GM18526 (cell line): ENCODE data around the gene ATXN1L.

Experiments
- POLR2A ChIP-seq: IDR thresholded peaks from 3 replicates; pipeline ENCODE4 v1.6.1; 2011; ENCODE audit not compliant: insufficient read length; ENCODE audit errors: extremely low read depth

ATXN1L gene, protein sequence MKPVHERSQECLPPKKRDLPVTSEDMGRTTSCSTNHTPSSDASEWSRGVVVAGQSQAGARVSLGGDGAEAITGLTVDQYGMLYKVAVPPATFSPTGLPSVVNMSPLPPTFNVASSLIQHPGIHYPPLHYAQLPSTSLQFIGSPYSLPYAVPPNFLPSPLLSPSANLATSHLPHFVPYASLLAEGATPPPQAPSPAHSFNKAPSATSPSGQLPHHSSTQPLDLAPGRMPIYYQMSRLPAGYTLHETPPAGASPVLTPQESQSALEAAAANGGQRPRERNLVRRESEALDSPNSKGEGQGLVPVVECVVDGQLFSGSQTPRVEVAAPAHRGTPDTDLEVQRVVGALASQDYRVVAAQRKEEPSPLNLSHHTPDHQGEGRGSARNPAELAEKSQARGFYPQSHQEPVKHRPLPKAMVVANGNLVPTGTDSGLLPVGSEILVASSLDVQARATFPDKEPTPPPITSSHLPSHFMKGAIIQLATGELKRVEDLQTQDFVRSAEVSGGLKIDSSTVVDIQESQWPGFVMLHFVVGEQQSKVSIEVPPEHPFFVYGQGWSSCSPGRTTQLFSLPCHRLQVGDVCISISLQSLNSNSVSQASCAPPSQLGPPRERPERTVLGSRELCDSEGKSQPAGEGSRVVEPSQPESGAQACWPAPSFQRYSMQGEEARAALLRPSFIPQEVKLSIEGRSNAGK

DNA sequence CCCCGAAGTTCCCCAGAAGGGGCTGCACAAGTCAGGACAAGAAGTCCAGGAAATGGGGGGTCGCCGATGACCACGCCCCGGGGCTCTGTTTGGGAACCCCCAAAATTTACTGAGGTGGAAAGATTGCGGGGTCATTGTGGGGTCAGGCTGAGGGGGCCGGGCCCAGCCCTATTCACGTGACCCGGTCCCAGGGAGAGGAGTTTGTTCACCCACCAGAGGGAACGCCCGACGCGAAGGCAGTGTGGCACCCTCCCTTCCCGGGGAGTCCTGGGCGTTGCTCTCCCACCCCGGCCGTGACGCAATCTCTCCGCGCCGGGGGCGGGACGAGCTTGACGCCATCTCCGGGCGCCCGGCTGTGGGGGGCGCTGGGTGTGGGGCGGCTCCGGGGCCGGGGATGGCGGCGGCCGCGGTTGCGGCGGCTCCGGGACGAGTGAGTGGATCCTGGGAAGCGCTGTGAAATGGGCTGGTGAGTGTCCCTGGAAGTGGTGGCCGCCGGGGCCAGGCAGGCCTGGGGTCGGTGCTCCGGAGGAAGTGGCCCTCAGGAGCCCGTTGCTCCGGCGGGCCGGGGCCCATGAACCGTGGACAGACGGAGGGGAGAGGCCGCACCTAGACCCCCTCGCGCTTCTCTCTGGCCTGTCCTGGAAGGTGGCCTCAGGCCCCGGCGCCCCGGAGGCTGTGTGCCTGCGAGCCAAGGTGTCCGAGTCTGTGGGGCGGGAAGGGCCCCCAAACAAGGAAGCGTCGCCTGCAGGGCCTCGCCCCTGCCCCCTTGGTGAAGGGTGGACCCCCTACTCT lies at the start of gene ATXN1L:
TSS of gene ATXN1L (plus strand) at position 338 of the 792 bp plus-strand sequence. CDS start 3,765 bp downstream, outside the sequence.
- peak; percentile 74 for TF ChIP-seq POLR2A

DNA sequence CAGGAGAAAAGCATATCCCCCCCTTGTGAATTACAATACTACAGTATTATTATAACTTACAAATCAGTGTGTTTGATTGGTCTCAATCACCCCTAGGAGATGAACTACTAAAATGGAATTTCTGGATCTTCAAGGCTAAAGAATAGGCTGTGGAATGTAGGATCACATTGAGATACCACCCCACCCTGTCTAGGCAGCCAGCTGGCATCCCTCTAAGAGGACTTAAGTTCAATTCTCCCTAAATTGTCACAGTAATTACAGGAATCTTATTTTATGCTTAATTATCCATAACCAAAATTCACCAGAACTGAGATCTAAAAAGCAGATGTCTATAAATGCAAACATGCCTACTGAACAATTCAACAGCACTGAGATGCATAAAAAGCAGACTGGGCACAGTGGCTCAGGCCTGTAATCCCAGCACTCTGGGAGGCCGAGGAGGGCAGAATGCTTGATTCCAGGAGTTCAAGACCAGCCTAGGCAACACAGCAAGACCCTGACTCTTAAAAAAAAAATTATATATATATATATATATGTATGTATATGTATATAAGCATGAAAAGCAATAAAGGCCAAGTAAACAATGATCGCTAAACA lies 49.2 kb upstream of the ATXN1L start:
- TF ChIP-seq POLR2A, result no peak

DNA sequence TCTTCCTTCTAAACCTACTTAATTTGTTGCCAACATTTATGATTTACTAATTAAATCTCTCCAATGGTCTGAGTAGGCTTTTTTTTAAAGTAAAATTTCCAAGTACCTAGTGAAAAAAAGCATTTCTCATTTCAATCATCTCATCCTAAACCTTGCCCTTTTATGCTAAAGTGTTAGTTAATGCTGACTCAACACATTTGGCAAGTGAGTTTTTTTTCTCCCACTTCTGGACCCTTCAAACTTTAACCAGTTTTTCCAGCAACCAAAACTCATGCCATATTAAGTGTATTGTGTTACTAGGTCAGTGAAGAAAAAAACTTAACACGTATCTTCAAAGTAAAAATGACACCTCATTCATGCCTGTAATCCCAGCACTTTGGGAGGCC lies 42.5 kb upstream of the ATXN1L start:
- no peak for TF ChIP-seq POLR2A

DNA sequence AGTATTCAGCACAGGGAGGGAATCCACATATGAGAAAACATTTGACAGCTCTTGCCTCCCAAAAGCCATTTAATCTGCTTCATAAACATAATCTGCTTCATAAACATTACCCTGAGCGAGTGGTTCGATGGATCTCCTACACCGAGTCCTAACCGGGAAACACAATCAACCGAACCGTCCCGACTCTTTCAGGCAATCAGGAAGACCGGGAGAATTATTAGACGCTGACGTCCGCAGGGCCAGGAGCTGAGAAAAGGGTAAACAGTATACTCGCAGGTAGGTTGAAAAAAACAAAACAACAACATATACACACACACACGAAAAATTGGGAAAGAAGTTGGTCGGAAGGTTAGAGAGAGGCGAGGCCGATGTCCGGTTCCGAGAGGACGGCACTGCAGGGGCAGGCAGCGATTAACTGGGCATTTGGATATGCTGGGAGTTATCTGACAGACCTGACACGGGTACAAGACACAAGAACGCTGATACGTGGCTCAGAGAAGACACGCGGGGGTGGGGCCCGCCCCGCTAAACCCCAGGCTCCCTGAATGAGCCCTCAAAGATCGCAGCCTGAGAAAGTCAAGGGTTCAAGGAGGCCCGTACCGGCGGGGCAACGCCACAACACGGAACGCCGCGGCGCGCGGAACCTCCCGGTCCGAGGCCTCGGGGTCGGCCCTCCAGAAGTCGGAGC lies 37.7 kb upstream of the ATXN1L start:
- no peak for TF ChIP-seq POLR2A

DNA sequence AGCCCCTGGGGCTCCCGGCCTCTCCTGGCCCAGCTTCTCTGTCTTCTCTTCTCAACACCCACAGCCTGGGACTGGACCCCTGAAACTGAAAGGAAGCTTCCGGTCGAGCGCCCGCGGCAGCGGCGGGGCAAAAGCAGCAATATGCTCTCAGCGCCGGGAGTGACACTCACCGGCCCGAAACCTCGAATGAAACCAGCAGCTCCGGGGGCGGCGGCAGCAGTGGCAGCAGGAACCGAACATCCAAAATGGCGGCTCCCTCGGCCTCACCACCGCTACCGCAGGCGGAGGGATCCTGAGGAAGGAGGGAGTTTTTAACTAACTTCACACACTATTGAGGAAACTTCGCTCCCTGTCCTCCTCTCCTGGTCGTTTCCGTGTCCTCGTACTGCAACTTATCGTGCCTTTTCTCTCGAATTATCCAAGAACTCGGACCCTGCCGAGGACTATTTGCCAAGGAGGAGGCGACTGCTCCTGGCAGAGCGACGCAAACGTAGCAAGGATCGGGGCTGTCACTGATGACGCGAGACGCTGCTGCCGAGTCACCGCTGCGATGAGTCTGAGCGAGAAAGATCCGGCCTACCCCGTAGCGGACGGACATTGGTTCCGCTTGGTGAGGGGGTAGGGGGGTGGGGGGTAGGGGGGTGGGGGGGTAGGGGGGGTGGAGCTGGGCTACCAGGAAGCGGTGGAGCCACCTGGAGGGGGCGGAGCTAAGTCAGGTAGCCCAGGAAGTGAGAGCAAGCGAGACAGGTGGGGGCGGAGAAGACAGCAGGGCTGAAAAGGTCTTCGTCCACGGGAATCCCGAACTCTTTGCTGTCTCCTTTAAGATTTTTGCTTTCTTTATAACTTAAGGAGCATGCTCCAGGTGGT lies 37.0 kb upstream of the ATXN1L start, which contains the start of gene AP1G1:
TSS of gene AP1G1 (minus strand) at position 242 of the 867 bp plus-strand sequence. CDS start 19,355 bp downstream, outside the sequence.
- peak; percentile 87 for TF ChIP-seq POLR2A

DNA sequence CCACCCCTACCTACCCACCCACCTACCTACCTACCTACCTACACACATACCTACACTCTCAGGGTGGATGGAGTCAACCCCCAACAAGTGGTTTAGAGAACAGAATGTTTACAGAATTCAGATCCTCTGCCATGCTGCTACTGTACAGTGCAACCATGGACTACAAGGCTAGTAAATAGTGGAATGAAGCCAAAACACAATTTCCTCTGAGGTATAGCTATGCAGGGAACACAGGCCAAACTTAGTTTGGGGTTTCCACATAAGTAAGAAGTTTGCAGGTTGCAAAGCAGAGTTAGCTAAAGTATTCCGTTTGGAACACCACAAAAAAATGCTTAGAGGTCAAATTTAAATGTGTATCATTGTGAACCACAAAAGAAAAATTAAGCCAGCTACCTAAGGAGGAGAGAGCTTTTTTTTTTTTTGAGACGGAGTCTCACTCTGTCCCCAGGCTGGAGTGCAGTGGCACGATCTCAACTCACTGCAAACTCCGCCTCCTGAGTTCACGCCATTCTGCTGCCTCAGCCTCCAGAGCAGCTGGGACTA lies 34.4 kb upstream of the ATXN1L start:
- no peak for TF ChIP-seq POLR2A

DNA sequence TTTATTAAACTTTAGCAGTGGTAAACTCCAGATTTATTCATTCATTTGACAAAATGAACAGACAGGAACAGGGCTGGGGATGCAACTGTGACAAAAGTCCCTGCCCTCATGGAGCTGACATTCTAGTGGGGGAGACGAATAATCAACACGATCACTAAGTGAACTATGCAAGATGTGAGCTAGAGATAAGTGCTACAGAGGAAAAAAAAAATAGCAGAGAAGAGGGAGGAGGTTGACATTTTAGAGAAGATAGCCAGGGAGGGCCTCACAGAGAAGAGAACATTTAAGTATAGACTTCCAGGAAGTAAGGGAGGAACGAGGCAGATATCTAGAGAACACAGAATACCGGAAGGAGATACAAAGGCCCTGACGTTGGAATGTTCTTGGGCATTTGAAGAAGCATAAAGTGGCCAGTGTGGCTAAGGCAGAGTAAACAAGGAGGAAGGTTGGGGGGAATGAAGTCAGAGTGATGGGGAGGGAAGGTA lies 19.2 kb upstream of the ATXN1L start:
- TF ChIP-seq POLR2A, result no peak

DNA sequence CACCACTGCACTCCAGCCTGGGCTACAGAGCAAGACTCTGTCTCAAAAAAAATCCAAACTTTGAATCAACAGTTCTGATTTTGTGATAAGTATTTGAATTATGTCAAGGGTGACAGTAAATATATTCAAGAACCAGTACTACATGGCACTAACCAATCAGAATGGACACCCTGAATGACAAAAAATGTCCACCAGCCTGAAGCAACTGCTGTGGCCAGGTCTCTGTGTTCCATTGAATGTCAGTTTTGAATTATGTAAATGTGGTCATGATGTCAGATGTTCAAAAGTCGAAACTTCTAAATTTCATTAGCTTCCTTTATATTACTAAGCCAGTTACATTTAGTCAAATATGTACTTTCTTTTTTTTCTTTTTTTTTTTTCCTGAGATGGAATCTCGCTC lies 15.4 kb upstream of the ATXN1L start:
- TF ChIP-seq POLR2A, result no peak

DNA sequence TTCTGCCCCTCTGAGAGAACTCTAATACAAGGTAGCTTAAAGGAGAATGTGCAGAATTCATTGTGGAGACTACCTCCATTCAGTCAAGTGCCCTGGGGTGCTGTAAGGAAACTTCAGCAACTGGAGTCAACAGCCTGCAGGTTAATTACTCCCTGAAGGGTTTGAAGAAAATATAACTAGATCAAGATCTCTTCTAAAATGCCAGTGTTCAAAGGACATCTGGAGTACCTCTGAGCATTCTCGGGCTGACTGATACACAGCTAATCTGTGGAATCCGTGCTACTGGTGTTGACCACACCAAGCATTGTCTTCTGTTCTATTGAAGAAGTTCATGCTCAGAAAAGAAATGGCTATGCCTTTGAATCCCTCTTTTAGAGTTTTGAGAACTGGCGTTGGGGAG lies 11.5 kb upstream of the ATXN1L start:
- no peak for TF ChIP-seq POLR2A

DNA sequence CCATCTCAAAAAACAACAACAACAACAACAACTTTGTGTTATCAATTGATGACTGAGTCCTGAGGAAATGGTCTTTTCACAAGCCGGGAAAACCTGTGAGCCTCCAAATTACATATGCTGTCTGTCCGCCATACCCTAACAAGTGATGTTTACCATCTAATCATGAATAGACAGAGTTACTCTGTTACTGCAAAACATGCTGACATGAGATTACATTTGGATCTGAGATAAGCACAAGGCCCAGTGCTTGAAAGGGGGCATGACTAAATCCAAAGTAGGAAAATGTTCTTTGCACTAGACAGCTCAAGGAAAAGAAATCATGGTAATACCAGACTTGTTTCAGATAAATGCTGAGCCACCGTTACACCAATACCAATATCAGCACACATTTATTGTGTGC lies 8.6 kb upstream of the ATXN1L start:
- TF ChIP-seq POLR2A, result no peak

DNA sequence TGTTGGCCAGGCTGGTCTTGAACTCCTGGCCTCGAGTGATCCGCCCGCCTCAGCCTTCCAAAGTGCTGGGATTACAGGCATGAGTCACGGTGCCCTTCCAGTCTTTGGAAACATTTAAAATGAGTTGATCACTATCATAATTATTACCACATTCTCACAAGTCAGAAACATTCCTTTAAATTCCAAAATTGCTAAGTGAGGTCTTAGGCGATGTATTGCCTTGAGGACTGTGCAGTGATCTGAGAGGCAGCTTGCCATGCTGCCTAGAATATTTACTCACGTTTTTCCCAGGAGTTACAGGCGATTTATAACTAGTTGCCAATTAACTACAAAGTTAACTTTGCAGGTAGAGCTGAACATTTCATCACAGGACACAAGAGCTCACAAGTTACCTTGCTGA lies 5.7 kb upstream of the ATXN1L start:
- no peak for TF ChIP-seq POLR2A

DNA sequence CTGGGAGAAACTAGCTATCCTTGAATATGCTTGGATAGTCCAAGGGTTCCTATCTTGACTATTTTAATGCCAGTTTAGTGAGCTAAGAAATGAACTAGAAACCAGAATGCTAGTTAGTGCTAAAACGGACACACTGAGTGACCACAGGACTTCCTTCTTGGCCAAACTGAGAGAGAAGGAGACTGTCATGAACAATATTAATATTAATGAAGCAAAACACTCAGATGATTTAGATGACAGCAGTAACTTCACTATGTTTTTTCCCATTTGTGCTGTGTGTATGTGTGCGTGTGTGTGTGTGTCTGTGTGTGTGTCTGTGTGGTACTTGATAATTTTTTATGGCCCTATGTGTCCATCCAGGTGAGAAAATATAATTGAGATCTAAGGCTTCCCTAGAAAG lies 2.2 kb upstream of the ATXN1L start:
- TF ChIP-seq POLR2A, result no peak

DNA sequence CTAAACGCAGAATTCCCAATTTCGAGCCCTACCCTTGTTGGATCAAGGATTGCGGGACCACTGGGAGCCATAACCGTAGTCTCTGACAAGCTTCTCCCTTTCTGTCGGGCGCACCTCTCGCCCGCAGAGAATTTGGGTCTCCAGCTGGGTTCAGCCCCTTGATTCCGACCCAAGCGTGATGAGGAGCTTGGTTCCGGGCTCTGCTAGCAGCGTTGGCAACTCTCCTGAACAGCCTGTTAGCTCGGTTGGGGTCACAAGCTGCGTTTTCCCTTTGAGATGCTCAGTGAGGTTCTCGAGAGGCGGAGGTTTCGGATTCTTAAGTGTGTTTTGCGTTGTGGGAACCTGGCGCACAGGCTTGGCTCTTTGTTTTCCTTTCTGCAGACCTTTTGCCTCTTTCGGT lies 655 bp downstream of the ATXN1L start:
- no peak for TF ChIP-seq POLR2A
